Motor neuron (in vitro differentiated cells): ENCODE results near the gene SOHLH1. TPM values are rescaled to one million over a fixed set of nuclear protein-coding genes. Genes with fewer than 3 reads are reported as not detected.

Experiments used
- ATAC-seq, 8 experiments: fragments of 200-7000 bp; cut with Tn5 transposase; replicated peaks in 6 of 8; 2 replicates each; pipeline ENCODE4 v1.8.0; 2021; ENCODE audit warnings: mild to moderate bottlenecking in 8 of 8, moderate library complexity in 8 of 8
- H3K27ac ChIP-seq, 2 donors: fragments of 250-450 bp; sonication (Bioruptor Pico); 2 replicates each; pipeline ENCODE4 v1.9.0; 2021; ENCODE audit warnings: antibody characterized with exemption in 2 of 2, mild to moderate bottlenecking in 2 of 2, moderate library complexity in 1 of 2
- H3K4me1 ChIP-seq, 2 donors: fragments of 250-450 bp; sonication (Bioruptor Pico); replicated peaks in 1 of 2; 2 replicates each; pipeline ENCODE4 v1.6.1; 2021; ENCODE audit warnings: antibody characterized with exemption in 2 of 2, mild to moderate bottlenecking in 2 of 2, moderate library complexity in 1 of 2
- H3K4me3 ChIP-seq, 5 donors: fragments of 250-450 bp; sonication (Bioruptor Pico); 2 replicates each; pipeline ENCODE4 v1.9.0; 2021; ENCODE audit warnings: antibody characterized with exemption in 5 of 5, mild to moderate bottlenecking in 5 of 5, moderate library complexity in 4 of 5
- WGBS, 10 experiments: fragments of 450-650 bp; shearing (Covaris generic); methylation state at CpG; one replicate each; pipeline ENCODE4 v1.0.0; 2022; 5-methylcytosine and 5-hydroxymethylcytosine counted together
- in situ Hi-C, 9 experiments: fragments of 400-800 bp; cut with MboI; loops; one replicate each; pipeline ENCODE4 v1.15.0; 2021; ENCODE audit warnings: low sequenced_read_pairs in 9 of 9, low pct_unique_long_range_greater_than_20kb in 2 of 9; ENCODE audit not compliant: unreplicated experiment in 9 of 9
- total RNA-seq, 8 experiments: library from RNA; unstranded; fragments of 300-600 nt; gene quantifications; 2 replicates each; pipeline versions ENCODE4 v1.2.3 to v1.2.4, GENCODE V29; 2022

Gene SOHLH1
- total RNA-seq, 8 experiments from 2014 or later, result 0.14 to 0.15 TPM; not detected in 6

DNA sequence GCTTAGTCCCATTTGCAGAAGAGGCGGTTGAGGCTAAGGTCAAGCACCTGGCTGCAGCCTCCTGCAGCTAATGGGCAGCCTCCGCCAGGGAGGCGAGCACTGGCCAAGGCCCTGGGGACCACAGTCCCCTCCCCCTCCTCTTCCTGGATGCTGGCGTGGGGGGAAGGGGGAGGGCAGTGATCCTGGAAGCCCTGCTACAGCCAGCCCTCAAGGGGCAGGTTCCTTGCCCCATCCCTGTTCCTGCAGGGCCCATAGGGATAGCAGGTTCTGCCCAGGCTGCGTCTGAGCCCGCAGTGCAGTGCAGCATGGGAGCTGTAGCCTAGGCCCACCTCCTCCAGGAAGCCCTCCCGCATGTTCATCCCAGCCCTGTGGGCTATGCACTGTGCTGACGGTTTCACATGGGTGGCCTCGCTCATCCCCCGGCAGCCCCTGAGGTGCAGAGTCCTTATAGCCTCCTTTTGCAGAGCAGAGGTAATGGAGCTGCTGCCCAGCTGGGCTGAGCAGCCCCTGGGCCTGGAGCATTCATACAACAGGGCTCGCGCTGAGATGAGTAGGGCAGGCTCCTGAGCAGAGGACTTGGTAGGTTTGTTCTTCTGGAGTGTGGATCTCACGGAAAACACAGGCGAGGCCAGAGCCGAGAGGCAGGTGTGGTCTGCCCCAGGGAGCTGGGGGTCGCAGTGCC, 38.7 kb upstream of the SOHLH1 start:
- Histone ChIP-seq H3K4me1 (no peaks in the 10 kb centered on the region), H3K4me3 (no peak overlapping the region), H3K27ac (no peak overlapping the region)
- no peak for ATAC-seq
- WGBS, 10 experiments, result 20 to 68% (median 40%) methylated on average over 1 to 9 of the region's 16 CpGs; no CpG with 5 or more reads in 5 of the 10 experiments
- in situ Hi-C loops, result no loop called here

DNA sequence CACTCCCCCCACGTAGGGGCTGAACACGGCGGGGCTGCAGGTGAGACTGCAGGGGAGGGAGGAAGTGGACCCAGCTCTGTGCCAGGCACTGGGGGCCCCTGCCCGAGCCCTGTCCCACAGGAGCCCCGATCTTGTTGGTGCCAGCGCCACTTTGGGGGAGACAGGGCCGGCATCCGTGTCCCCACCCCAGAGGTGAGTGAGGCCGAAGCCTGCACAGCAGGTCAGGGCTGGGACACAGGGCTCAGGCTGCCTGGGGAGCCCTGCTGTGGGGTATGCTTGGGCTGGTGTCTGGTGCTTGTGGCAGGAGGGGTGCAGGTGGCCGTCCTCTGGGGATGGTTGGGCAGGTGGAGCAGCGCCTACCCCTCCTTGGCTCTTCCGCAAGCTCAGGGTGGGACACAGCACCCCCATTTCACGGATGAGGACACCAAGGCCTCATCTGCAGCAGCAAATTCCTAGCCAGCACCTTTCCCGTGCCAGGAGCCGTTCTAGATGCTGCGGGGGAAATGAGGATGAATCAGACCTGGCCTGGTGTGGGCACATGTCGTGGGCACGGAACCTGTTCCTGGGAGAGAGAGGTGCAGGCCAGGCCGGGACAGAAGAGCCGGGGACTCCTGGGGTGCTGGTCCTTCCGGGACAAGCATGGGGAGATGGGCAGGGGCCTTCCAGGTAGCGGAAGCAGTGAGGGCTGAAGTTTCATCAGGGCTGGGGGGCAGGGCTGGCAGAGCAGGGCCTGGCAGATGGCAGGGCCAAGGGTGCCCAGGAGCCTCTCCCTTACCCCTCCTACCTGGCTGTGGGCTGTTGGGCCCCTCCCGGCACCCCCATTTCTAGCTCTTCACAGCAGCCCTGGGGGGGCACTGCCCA, 37.9 kb upstream of the SOHLH1 start:
- Histone ChIP-seq H3K27ac (no peak overlapping the region), H3K4me1 (no peaks in the 10 kb centered on the region), H3K4me3 (no peak overlapping the region)
- no peak for ATAC-seq
- in situ Hi-C loops, result no loop called here
- 0 to 94% (median 62%) methylated on average over 1 to 4 of the region's 23 CpGs; no CpG with 5 or more reads in 3 of the 10 experiments for WGBS, 10 experiments

DNA sequence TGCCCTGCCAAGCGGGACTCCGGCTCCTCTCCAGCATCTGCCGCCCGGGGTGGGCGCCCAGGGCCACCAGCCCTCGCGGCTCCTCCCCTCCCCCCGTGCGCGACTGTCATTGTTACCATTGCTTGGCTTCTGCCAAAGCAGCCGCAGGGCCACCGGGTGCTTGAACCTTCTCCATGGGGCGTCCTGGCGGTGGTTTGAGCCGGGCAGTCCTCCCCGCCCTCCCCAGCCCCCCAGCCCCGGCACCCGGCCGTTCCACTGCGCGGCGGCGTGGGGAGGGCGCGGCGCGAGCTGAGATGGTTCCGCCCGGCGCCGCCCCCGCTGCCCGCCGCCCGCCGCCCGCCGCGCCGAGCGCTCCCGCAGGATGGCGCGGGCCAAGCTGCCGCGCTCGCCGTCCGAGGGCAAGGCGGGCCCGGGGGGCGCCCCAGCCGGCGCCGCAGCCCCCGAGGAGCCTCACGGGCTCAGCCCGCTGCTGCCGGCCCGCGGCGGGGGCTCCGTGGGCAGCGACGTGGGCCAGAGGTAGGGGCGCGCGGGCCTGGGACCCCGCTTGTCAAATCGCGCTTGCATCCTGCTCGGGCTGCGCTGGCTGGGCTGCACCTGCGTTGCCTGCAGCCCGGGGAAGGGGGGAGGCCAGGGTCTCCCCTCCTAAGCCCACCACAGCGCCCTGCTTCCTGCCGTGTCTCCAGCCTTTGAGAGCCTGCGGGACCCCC, 37.1 kb upstream of the SOHLH1 start:
- peak overlapping the region; percentile 8 to 24 (median 17) for H3K4me3 ChIP-seq
- H3K4me1 ChIP-seq, result no peaks in the 10 kb centered on the region
- 7 to 20% methylated on average over 1 to 3 of the region's 78 CpGs; no CpG with 5 or more reads in 8 of the 10 experiments for WGBS, 10 experiments
- ATAC-seq, result peak in 7 of 8 experiments; percentile 19 to 58 (median 44)
- H3K27ac ChIP-seq, result no peak overlapping the region
- in situ Hi-C loops, result no loop called here

- WGBS, 10 experiments, result 28 to 87% (median 48%) methylated on average over 2 to 7 of the region's 27 CpGs; no CpG with 5 or more reads in 3 of the 10 experiments
- ATAC-seq, result peak in 5 of 8 experiments; percentile 11 to 35 (median 31)
- Histone ChIP-seq H3K4me1 (no peaks in the 10 kb centered on the region), H3K4me3 (no peak overlapping the region), H3K27ac (no peak overlapping the region)
- in situ Hi-C loops, result no loop called here
Observed at GRCh38 chr9:135734616-135735144, 35.4 kb upstream of the SOHLH1 start.

DNA sequence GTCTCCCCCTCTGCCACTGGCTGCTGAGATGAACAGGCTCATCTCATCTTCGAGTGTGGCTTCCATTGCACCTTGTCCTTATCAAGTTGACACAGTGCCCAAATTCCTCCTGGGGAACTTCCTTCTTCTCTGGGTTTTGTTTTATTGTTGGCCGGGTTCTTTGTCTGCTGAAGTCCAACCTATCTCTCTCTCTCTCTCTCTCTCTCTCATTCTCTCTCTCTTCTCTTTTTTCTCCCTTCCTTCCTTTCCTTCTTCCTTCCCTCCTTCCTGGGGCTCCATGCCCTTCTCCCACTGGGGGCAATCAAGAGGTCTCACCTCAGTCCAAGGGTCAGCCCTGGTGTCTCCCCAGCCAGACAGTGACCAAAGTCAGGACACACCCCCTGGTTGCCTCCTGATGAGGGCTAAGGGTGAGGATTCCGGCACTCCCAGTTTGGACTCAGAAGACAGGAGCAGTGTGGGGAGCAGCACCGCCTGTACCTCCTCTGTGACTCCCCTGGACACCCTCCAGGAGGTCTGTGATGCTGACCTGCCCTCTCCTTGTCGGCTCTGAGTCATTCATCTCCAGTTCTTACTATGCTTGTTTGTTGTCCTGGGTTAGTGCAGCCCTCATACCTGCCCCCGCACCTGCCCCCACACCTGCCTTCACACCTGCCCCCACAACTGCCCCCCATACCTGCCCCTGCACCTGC, 33.4 kb upstream of the SOHLH1 start:
- in situ Hi-C loops, result no loop called here
- Histone ChIP-seq H3K4me1 (no peaks in the 10 kb centered on the region), H3K4me3 (no peak overlapping the region), H3K27ac (no peak overlapping the region)
- WGBS, 10 experiments, result 19 to 100% (median 62%) methylated on average over 1 to 3 of the region's 6 CpGs; no CpG with 5 or more reads in 1 of the 10 experiments
- ATAC-seq, result no peak

GRCh38 chr9:135731454-135731853, 32.2 kb upstream of the SOHLH1 start:
- H3K4me3 ChIP-seq, result no peak overlapping the region
- WGBS, 10 experiments, result 68 to 83% (median 77%) methylated on average over 2 to 12 of the region's 12 CpGs; no CpG with 5 or more reads in 4 of the 10 experiments
- no peaks in the 10 kb centered on the region for H3K4me1 ChIP-seq
- in situ Hi-C loops, result no loop called here
- ATAC-seq, result no peak
- no peak overlapping the region for H3K27ac ChIP-seq

- in situ Hi-C loops, result no loop called here
- Histone ChIP-seq H3K4me1 (peaks cover 0 to 3% of the 10 kb centered on the region in 2 donors), H3K4me3 (no peak overlapping the region), H3K27ac (no peak overlapping the region)
- ATAC-seq, result no peak
- WGBS, 10 experiments, result 0 to 87% (median 64%) methylated on average over 1 to 10 of the region's 13 CpGs; no CpG with 5 or more reads in 4 of the 10 experiments
Observed at GRCh38 chr9:135729480-135729879, 30.2 kb upstream of the SOHLH1 start.

GRCh38 chr9:135728436-135729110, 29.3 kb upstream of the SOHLH1 start:
- no peak for ATAC-seq

DNA sequence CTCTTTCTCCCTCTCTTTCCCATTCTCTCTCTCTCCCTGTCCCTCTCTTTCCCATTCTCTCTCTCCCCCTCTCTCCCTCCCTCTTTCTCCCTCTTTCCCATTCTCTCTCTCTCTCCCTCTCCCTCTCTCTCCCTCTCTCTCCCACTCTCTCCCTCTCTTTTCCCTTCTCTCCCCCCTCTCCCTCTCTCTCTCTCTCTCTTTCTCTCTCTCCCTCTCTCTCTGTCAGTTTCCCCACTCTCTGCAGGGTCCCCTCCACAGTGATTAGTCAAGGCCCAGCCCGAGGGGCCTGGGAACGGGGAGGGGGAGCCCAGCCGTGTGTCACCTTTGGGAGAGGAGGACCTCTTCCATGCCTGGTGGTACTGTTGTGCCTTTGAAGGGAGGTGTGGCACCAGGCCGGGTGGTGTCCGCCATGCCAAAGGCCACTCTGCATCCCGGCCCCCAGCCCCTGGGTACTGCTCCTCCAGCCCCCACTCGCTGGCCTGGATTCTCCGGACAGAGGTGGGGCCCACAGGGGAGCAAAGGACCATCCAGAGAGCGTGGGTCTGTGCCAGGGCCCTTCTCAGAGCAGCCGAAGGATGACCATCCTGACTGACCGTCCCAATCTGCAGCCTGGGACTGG, 28.1 kb upstream of the SOHLH1 start:
- ATAC-seq, result no peak
- Histone ChIP-seq H3K4me1 (peaks cover 0 to 3% of the 10 kb centered on the region in 2 donors), H3K27ac (no peak overlapping the region), H3K4me3 (no peak overlapping the region)
- WGBS, 10 experiments, result 20 to 100% (median 47%) methylated on average over 1 of the region's 11 CpGs; no CpG with 5 or more reads in 6 of the 10 experiments
- in situ Hi-C loops, result no loop called here

More at GRCh38 chr9:135728436-135729110, 29.3 kb upstream of the SOHLH1 start:
- Histone ChIP-seq H3K27ac (no peak overlapping the region), H3K4me3 (no peak overlapping the region), H3K4me1 (peaks cover 0 to 3% of the 10 kb centered on the region in 2 donors)
- in situ Hi-C loops, result no loop called here
- WGBS, 10 experiments, result 0 to 90% methylated on average over 2 to 4 of the region's 18 CpGs; no CpG with 5 or more reads in 8 of the 10 experiments

GRCh38 chr9:135726138-135726853, 27.0 kb upstream of the SOHLH1 start:
- ATAC-seq, result peak in 5 of 8 experiments; percentile 11 to 34 (median 16)

GRCh38 chr9:135724186-135724787, 25.0 kb upstream of the SOHLH1 start:
- no peak for ATAC-seq
- in situ Hi-C loops, result no loop called here
- no peak overlapping the region for H3K4me3 ChIP-seq
- 0 to 80% (median 60%) methylated on average over 1 to 7 of the region's 16 CpGs; no CpG with 5 or more reads in 5 of the 10 experiments for WGBS, 10 experiments
- H3K27ac ChIP-seq, result no peak overlapping the region
- peaks cover 0 to 6% of the 10 kb centered on the region in 2 donors for H3K4me1 ChIP-seq

More at GRCh38 chr9:135726138-135726853, 27.0 kb upstream of the SOHLH1 start:
- H3K27ac ChIP-seq, result no peak overlapping the region
- 0 to 80% (median 78%) methylated on average over 1 to 5 of the region's 16 CpGs; no CpG with 5 or more reads in 3 of the 10 experiments for WGBS, 10 experiments
- in situ Hi-C loops, result no loop called here
- H3K4me3 ChIP-seq, result no peak overlapping the region
- peaks cover 0 to 3% of the 10 kb centered on the region in 2 donors for H3K4me1 ChIP-seq
